OCI-LY7 (cell line): ENCODE data around the gene INPP5F. TPM values are rescaled to one million over a fixed set of nuclear protein-coding genes. Genes with fewer than 3 reads are reported as not detected.
A peak's percentile ranks its signal among the peaks of the same experiment; 100 is the strongest.

Experiments used
- BruUV-seq: library from RNA; stranded (reverse); fragments of 400-500 nt; replicated peaks from 2 replicates; lab custom pipeline; 2021; lab: Mats Ljungman, UMichigan
- CTCF ChIA-PET: fragments of 300-600 bp; sonication (Branson Sonifier 250); formaldehyde crosslinking; loops from one replicate; lab custom pipeline; 2022; ENCODE audit warnings: antibody characterized with exemption; ENCODE audit not compliant: unreplicated experiment; lab: Charles Lee
- POLR2A ChIA-PET: fragments of 300-600 bp; sonication (Branson Sonifier 250); formaldehyde crosslinking; loops from one replicate; lab custom pipeline; 2022; ENCODE audit warnings: antibody characterized with exemption; lab: Charles Lee
- DNase-seq: peaks from one replicate; pipeline ENCODE4 v3.0.0-alpha.2; 2015; ENCODE audit warnings: low spot score
- H2AFZ ChIP-seq: fragments of 200-600 bp; sonication (generic), shearing (Covaris generic); 2 replicates; pipeline ENCODE4 v1.6.1; 2014; ENCODE audit warnings: mild to moderate bottlenecking, antibody characterized with exemption, low read length, moderate library complexity
- H3K27ac ChIP-seq: fragments of 200-600 bp; sonication (generic); 2 replicates; pipeline ENCODE4 v1.5.1; 2014; ENCODE audit warnings: mixed run types, low read depth, mild to moderate bottlenecking, moderate library complexity, low read length, inconsistent platforms; ENCODE audit not compliant: poor library complexity, severe bottlenecking
- H3K36me3 ChIP-seq: fragments of 200-600 bp; sonication (generic); 2 replicates; pipeline ENCODE4 v1.6.1; 2014; ENCODE audit warnings: mild to moderate bottlenecking, antibody characterized with exemption, low read length, moderate library complexity, mixed read lengths; ENCODE audit not compliant: insufficient read depth
- H3K4me1 ChIP-seq: fragments of 200-600 bp; sonication (generic); 2 replicates; pipeline ENCODE4 v1.5.1; 2014; ENCODE audit warnings: mild to moderate bottlenecking, low read length; ENCODE audit not compliant: insufficient read depth, poor library complexity, severe bottlenecking
- H3K4me2 ChIP-seq: fragments of 200-600 bp; sonication (generic); 2 replicates; pipeline ENCODE4 v1.6.1; 2014; ENCODE audit warnings: mild to moderate bottlenecking, low read length
- H3K4me3 ChIP-seq: fragments of 200-600 bp; sonication (generic); 2 replicates; pipeline ENCODE4 v1.5.1; 2014; ENCODE audit warnings: mild to moderate bottlenecking, low read depth, low read length; ENCODE audit not compliant: poor library complexity, severe bottlenecking
- H3K79me2 ChIP-seq: fragments of 200-600 bp; sonication (generic); 2 replicates; pipeline ENCODE4 v1.6.1; 2016; ENCODE audit warnings: low read depth, mild to moderate bottlenecking, low read length, moderate library complexity, mixed read lengths; ENCODE audit not compliant: insufficient read depth
- H3K9me2 ChIP-seq: fragments of 200-600 bp; sonication (generic); 2 replicates; pipeline ENCODE4 v1.6.1; 2016; ENCODE audit warnings: mild to moderate bottlenecking, low read length, mixed read lengths; ENCODE audit not compliant: insufficient read depth
- H3K9me3 ChIP-seq: fragments of 200-600 bp; sonication (generic); 2 replicates; pipeline ENCODE4 v1.6.1; 2014; ENCODE audit warnings: mild to moderate bottlenecking, mixed run types, low read length, mixed read lengths
- H4K20me1 ChIP-seq: fragments of 200-600 bp; sonication (generic); 2 replicates; pipeline ENCODE4 v1.6.1; 2014; ENCODE audit warnings: mild to moderate bottlenecking, antibody characterized with exemption, low read length, moderate library complexity, mixed read lengths; ENCODE audit not compliant: insufficient read depth
- CTCF ChIP-seq: fragments of 200-600 bp; sonication (generic); conservative IDR thresholded peaks from 2 replicates; pipeline ENCODE4 v1.5.1; 2014; ENCODE audit warnings: mild to moderate bottlenecking, antibody characterized with exemption, low read length, moderate library complexity, mixed read lengths
- EZH2phosphoT487 ChIP-seq: fragments of 200-600 bp; sonication (generic); IDR thresholded peaks from 2 replicates; pipeline ENCODE4 v1.6.1; 2018; ENCODE audit warnings: low read depth, borderline replicate concordance, mild to moderate bottlenecking, mixed run types, antibody characterized with exemption, low read length, moderate library complexity, mixed read lengths
- intact Hi-C: fragments of 100-400 bp; cut with micrococcal nuclease; formaldehyde crosslinking; loops from one replicate; pipeline ENCODE4 v1.10.0; 2022; ENCODE audit not compliant: unreplicated experiment
- total RNA-seq, 2 experiments: library from RNA; depleted of rRNA in 1 of 2; stranded (reverse); fragments of >200 nt in 1 of 2; shearing (Covaris generic) in 1 of 2; gene quantifications; 2 replicates each; pipeline ENCODE4 v1.2.3, GENCODE V29; 2014 to 2022

The INPP5F gene
- total RNA-seq, 2 experiments from 2014 or later = 6.2 to 12.8 TPM

- H3K79me2 ChIP-seq = peaks cover 8% of the 10 kb centered on the region; the same call in 1 of the 2 replicates
- peaks cover 39% of the 10 kb centered on the region for H3K4me1 ChIP-seq
- H3K27ac ChIP-seq = peak overlapping the region; percentile 74
- intact Hi-C loops = loop anchor here (2.0 kb wide), 1 partner anchor 19 kb away; no protein-coding TSS in a partner anchor
- ChIA-PET POLR2A (interaction anchor here (0.7 to 6.4 kb wide), 2 partner anchors 10 to 19 kb away, joined by 5 to 79 read pairs; no protein-coding TSS in a partner anchor), CTCF (no interaction called here)
- H3K9me2 ChIP-seq = no peaks in the 10 kb centered on the region
- H3K4me2 ChIP-seq = peak overlapping the region; percentile 92; the same call in 1 of the 2 replicates
- BruUV-seq = no TSS peak
- H4K20me1 ChIP-seq = 0 out of 2 replicates have a peak, but pooled peaks cover 9% of the 10 kb centered on the region
- TF ChIP-seq CTCF (no peak), EZH2phosphoT487 (no peak)
- no peaks in the 10 kb centered on the region for H3K9me3 ChIP-seq
- H3K4me3 ChIP-seq = no peak overlapping the region
- peak overlapping the region; percentile 73 for H2AFZ ChIP-seq
- no peak for DNase-seq
- no peaks in the 10 kb centered on the region for H3K36me3 ChIP-seq
Observed at GRCh38 chr10:119723624-119724023, 2.2 kb upstream of the INPP5F start.

GRCh38 chr10:119724593-119725516, 995 bp upstream of the INPP5F start:
- peak; percentile 56 for DNase-seq
- TSS peak; percentile 96 for BruUV-seq
- ChIA-PET CTCF (interaction anchor here (0.6 to 1.1 kb wide), 6 partner anchors 11 to 516 kb away, joined by 3 to 5 read pairs (median 4); no protein-coding TSS in a partner anchor), POLR2A (interaction anchor here (0.6 to 6.4 kb wide), 17 partner anchors 9 to 1249 kb away, joined by 3 to 79 read pairs (median 5); no protein-coding TSS in a partner anchor)
- H3K9me2 ChIP-seq = no peaks in the 10 kb centered on the region
- H4K20me1 ChIP-seq = 0 out of 2 replicates have a peak, but pooled peaks cover 9% of the 10 kb centered on the region
- no peaks in the 10 kb centered on the region for H3K36me3 ChIP-seq
- H3K9me3 ChIP-seq = no peaks in the 10 kb centered on the region
- H3K4me2 ChIP-seq = peak overlapping the region; percentile 92
- TF ChIP-seq EZH2phosphoT487 (no peak), CTCF (no peak)
- H3K27ac ChIP-seq = peak overlapping the region; percentile 74
- peak overlapping the region; percentile 92 for H3K4me3 ChIP-seq
- H3K79me2 ChIP-seq = peaks cover 8% of the 10 kb centered on the region; the same call in 1 of the 2 replicates
- H3K4me1 ChIP-seq = peaks cover 39% of the 10 kb centered on the region
- intact Hi-C loops = loop anchor here (1.0 to 5.0 kb wide), 4 partner anchors 20 to 147 kb away; partner anchors contain the start of genes MCMBP and TIAL1
- H2AFZ ChIP-seq = peak overlapping the region; percentile 73
